ENCODE data around the gene CFAP97D1.
"Not testable (repeated sequence)": the region's sequence is repeated elsewhere in the genome, so short reads cannot be mapped to it uniquely, and the experiment has no call there.

CFAP97D1 gene

DNA sequence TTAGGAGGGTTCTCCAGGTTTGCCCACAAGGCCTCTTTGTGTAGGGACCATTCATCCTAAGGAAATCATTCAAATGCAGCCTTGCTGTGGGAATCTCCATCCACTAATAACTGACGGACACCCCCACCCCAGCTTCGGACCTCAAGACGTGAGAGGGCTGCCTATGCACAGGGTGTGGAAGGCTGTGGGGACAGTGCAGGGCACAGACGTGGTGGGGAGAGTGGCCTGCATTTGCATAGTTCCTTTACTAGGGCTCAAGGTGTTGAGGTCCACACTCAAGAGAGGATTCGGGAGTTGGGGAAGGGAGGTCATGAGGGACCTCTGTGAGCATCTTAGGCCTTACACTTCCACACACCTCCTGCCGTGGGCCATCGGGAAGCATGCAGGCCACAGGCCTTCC, 11.3 kb upstream of the CFAP97D1 start:
- DNase-seq, result no peak

DNA sequence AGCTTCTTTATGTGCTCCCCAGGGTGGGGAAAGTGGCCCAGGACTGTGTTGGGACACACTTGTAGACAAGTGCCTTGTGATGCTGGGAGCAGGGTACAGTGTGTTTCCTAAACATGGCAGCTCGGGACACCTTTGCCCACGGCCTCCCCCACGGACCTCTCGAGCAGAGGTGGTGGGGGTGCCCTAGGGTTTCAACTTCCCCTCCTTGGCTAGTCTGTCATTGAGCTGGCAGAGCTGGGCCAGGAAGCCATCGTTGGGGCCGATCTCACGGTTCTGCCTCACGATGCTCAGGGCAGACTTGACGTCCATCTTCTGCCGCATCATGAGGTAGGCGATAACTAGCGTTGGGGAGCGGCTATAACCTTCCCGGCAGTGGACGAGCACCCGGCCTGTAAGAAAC, 10.8 kb upstream of the CFAP97D1 start:
- no peak for DNase-seq

DNA sequence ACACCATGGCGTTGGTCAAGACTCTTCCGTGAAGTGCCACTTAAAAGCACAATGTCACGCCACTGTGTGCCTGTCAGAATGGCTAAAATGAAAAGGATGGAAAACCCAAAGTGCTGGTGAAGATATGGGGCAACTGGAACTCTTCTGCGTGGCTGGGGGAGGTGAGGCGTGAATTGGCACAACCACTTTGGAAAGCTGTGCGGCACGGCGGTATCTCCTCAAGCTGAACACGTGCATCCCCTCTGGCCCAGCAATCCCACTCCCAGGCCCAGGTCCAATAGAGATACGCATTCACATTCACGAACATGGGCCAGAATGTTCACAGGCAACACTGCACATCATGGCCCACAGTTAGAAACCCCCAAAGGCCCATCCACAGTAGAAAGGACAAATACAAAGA, 10.4 kb upstream of the CFAP97D1 start:
- no peak for DNase-seq

DNA sequence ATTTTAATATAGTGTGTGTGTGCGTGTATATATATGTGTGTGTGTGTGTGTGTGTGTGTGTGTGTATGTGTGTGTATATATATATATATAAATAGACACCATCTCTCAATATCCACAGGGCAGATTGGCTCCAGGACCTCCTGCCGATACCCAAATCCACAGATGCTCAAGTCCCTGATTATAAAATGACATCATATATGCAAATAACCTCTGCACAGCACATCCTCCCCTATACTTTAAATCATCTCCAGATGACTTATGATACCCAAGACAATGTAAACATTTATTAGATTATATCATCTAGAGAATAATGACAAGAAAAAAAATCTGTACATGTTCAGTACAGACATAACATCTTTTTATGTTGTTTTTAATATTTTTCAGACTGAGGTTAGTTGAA, 9.3 kb upstream of the CFAP97D1 start:
- no peak for DNase-seq

DNA sequence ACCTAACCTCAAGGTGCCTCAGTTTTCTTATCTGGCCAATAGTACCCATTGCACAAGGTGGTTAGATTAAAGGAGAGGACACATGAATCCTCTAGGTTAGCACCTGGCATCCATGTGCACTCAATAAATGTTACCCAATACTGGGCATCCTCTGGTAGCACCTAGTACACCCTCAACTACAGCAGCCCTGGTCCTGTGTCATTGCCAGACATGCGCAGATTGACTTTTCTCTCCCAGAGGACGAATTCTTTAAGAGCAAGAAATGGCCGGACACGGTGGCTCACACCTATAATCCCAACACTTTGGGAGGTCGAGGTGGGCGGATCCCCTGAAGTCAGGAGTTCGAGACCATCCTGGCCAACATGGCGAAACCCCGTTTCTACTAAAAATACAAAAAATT, 8.8 kb upstream of the CFAP97D1 start:
- no peak for DNase-seq

DNA sequence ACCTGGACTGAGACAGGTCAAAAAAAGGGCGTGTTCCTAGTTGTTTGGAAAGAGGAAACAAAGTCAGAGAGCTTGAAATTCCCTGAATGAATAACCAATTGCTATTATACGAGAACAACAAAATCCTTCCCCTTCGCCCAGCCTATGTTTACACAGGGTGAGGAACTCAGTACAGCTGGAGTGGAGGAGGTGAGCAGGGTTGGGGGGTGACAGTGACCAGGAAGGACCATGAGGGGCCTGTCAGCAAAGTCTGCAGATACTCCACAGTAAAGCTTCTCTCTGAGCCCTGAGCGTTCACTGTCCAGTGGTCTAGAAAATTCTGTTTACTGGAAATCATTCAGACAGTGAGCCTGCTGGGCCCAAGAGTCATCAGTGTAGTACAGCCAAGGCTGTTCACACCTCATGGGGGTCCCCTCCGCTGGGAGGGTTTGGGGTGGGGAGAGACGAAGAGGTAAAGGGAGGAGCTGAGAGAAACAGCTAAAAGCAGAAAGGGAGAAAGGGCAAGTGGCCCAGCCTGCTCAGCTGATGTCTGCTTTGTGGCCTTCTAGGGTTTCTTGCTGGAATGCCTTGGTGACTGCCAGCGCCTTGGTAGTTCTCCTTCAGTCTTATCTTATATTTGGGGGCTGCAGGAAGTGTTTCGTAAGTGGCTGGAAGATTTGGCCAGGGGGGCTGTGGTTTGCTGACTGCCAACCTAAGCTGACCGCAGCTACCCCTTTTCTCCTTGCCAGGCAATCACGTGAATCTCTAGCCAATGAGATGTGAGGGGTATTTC, 7.2 kb upstream of the CFAP97D1 start:
- no peak for DNase-seq

DNA sequence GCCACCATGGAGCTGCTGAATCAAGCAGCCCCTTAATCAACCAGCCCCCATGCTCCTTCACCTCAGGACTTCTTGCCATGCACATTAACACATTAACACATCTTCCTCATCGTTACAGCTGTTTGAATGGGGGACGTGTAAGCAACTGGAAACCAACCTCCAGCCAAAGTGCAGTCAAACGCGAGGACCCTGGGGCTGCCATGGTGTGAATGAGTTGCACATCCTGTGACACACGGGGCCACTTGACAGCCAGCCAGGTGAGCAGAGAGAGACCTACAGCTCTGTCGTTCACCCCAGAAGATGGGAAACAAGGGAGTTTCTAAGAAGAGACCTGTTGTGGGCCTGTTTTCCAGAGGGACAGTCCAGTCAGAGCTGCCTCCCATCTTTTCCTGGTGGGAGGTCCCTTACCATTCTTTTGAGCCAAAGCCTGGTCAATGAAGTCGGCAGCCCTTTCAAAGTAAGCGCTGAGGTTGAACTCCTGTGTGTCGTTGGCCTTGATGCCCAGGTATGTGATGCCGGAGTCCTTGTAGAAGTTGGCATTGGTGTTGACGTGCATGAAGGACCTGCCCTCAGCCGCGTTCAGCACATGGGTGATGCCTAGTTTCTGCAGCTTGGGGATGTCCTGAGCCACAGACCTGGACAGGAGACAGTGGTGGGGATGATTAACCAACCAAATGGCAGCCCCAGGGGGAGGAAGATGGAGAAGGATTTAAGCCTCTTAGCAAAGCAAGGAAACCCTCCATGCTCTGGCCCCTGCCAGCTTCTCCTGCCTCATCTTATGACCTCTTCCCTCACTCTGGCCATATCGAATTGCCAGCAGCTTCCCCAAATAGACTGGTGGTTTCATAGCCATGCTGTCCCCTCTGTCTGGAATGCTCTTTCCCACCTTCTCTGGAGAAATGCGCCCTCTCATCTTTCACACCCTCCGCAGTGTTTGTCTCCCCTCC, 5.7 kb upstream of the CFAP97D1 start:
- no peak for DNase-seq

DNA sequence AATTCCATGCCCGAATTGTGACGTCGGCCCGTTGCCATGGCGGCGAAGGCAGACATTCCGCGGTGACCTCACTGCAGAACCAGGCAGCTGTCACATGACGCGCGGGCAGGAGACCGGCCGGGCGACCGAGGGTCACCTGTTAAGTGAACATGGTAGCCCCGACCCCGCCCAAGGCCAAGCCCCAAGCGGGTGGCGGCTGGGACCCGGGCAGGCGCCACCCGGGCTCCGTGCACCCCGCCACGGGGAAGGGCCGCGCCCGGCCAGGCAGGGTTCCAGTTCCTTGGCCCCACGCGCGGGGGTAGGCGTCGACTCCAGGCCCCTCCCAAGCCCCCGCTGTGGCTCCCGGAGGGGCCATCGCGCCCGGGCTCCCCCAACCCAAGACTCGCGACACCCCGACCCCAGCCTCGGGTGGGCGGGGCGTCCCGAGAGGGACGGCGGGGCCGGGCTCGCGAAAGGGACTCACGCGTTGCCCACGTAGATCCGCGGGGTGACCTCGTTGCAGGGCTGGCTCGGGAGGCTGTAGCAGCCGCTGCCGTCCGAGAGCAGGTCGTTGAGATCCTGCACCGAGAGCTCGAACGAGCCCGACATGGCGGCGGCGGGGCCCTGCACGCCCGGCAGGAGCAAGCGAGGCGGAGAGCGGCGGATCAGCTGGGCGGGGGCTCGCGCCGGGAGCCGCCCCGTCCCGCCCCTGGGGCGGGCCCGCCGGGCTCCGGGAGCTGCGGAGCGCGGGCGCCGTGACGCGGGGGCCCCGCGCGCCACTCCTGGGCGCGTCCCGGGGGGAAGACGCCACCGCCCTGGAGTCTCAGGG, 1.7 kb upstream of the CFAP97D1 start, which contains the start of gene DUSP3:
TSS of gene DUSP3 (minus strand) at position 641 of the 808 bp plus-strand sequence. CDS start at position 588, 53 bp downstream.
- peak; percentile 79 for DNase-seq

DNA sequence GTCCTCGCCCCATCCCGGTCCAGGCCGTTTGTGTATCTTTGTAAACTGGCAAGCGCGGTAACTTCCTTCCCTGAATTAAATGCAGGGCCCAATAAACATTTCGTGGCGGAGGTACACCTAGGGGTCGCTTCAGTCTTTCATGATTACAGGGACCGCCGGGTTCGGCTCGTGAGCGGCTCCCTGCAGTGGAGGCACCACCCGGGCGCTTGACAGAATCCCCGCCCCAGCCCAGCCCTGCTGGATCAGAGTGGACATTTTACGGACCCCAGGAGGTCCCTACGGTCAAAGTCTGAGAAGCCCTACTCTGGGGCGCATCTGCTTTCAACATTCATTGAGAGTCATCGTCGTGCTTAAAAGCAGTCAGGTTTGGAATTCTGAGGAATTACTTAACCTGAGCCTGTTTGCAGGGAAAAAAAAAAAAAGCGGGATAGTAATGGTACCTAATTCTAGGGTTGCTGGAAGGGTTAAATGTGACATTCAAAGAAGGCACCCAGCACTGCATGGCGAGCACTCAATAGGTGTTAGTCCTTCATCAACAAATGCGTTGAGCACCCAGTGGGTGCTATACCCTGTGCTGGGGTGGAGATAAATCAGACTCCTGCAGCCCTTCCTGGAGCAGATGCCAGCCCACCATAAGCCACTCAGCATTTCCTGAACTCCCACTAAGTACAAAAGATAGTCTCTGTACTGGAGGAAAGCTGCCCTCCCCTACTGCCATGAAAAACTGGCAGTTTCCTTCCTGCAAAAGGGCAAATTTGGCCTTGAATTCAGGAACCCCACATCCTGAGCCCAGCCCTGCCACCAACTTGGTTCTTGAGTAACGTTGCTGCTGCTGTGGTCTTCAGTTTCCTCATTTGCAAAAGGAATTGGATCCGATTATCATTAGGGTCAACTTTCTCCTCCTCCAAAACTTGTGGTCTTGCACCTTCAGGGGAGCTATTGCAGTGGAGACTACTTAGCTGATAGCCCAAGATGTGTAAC, 800 bp upstream of the CFAP97D1 start:
- no peak for DNase-seq

DNA sequence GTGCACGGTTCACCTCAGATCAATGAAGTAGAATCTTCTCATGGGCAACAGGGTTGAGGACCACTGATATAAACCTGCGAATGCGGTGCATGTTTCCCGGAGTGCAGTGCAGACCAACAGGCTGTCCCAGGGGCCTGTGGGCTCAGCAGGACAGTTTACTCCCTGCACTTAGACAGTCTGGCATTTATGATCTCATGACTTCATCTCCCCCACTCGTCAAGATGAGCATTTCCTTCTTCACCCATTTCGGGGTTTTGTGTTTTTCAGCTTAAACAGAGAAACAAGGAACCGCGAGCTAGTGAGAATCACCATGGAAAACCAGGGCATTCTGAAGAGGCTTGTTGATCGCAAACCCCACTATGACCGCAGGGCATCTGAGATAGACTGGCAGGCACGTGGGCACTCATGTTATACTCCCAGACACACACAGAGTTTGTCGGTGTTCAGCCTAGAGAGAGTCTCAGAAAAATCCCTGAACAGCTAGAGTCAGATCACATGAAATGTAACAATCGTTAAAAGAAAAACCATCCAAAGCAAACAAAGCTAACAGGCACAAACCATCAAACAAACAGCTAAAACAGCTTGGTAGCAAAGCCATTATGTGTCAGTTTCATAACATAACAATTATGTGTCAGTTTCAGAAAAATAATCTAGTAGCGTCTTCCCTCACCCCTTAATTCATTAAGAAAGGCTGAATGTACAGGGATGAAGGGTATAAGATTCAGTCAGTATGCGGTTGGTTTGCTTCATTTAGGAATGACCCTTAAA, 2.9 kb downstream of the CFAP97D1 start:
- no peak for DNase-seq

DNA sequence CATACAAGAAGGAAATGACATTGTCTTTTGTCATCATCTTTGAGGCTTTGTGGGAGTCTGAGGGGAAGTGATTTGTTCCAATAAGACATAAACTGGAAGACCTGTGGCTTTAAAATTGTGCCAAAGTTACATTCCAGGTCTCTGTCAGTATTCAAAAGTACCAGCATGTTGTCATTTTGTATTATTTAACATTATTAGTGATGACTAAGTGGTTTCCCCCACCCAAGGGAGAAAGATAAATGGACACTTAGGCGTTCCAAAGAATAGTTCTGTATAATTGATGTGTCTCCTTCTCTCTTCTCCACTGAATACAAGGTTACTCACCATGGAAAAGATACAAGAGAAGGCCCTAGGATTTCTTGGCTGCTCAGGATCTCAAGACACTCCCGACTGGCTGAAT, 3.8 kb downstream of the CFAP97D1 start:
- DNase-seq, result no peak

DNA sequence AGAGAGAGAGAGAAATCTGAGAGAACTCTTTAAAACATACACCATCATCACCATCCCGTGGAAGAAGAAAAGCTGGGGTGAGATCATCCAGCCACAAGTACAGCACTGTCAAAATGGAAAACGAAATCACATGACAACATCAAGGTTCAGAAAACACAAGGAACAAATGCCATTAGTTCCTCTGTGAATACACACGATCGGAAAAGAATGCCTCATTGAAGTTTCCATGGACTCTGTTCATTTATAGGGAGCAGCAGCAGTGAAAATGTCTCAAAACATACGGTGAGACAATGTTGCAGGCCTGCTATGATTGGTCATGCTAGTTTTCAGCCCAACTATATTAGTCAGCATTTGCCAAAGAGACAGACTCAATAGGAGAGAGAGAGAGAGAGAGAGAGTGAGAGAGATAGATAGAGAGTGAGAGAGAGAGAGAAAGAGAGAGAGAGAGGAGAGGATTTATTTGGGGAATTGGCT, 4.4 kb downstream of the CFAP97D1 start:
- DNase-seq, result no peak

DNA sequence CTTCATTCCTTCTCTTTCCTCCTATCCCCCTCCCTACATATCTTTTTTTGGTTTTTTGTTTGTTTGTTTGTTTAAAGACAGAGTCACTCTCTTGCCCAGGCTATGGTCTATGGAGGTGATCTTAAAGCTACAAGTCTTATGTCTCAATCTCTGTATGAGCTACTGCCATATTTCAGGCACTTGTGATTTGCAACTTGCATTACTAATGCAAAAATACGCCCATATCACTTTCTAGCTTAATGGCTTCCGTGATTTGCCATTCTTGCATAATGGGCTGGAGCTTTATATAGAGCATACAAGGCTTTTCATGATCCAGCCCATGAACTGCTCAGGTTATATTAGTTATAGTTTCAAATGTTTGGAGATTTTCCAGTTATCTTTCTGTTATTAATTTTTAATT, 7.5 kb downstream of the CFAP97D1 start:
- DNase-seq, result no peak

DNA sequence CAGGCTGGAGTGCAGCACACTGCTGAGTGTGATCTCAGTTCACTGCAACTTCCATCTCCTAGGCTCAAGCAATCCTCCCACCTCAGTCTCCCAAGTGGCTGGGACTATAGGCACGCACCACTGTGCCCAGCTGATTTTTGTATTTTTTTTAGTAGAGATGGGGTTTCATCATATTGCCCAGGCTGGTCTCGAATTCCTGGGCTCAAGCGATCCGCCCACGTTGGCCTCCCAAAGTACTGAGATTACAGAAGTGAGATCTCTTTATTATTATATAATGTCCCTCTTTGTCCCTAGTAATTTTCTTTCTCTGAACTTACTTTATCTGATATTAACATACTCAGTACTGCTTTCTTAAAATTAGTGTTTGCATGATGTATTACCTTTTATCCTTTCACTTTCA, 8.3 kb downstream of the CFAP97D1 start:
- DNase-seq, result no peak

DNA sequence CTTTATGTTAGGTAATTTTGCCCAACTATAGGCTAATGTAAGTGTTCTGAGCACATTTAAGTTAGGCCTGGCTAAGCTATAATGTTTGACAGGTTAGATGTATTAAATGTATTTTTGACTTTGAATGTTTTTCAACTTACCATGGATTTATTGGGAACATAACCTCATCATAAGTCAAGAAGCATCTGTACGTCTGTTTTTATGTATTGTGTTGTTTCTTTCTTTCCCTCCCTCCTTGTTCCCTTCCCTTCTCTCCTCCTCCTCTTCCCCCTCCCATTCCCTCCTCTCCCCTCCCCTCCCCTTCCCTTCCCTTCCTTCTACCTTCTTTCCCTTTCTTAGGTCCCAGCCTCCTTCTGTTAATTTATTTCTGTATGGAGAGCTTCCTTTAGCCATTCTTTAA, 9.2 kb downstream of the CFAP97D1 start:
- DNase-seq, result no peak

DNA sequence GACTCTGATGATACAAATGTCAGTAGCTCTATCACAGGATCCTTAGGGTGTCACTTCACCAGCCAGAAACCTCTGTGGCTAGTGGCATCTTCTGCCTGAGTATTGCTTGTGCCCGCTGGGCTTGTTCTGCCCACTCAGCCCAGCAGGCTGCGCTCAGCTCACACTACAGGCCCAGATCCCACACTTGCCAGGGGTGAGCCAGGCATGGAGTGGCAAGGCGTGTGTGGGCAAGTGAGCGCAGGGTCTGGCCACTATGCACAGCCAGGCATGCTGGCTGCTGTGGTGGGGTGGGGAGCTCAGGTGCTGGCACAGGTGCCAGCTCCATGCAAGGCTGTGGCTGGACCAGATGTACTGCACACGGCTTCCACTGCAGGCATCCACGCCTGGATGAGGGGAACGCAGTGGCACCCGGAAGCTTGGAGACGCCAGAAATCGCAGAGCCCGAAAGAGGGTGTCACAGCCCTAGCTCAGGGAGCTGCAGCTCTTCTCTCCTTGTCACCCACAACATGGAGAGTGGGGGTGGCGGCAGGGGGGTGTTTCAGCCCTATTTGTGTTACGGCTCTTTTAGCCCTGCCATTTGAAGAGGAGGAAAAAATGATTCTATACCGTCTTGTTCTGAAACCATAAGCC, 10.2 kb downstream of the CFAP97D1 start:
- DNase-seq, result no peak

DNA sequence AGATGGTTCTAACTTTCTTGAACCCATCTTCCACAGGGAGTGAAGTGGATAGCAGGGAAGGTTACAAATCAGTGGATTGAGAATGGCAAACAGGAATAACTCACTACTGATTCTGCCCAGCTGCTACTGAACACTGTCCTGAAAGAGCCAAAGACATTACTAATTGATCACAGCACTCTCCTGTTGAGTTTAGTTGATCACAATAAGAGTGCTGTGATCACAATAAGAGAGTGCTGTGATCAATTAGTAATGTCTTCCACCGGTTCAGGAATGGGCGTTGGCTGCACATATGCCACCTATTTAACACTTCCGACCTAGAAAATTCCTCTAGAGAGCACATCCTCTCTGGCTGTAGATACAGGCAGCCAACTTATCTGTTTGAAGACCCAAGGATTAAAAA, 11.4 kb downstream of the CFAP97D1 start:
- DNase-seq, result peak; percentile 25

DNA sequence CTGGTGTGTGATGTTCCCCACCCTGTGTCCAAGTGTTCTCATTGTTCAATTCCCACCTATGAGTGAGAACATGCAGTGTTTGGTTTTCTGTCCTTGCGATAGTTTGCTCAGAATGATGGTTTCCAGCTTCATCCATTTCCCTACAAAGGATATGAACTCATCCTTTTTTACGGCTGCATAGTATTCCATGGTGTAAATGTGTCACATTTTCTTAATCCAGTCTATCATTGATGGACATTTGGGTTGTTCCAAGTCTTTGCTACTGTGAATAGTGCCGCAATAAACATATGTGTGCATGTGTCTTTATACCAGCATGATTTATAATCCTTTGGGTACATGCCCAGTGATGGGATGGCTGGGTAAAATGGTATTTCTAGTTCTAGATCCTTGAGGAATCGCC, 12.4 kb downstream of the CFAP97D1 start:
- not testable (repeated sequence) for DNase-seq

DNA sequence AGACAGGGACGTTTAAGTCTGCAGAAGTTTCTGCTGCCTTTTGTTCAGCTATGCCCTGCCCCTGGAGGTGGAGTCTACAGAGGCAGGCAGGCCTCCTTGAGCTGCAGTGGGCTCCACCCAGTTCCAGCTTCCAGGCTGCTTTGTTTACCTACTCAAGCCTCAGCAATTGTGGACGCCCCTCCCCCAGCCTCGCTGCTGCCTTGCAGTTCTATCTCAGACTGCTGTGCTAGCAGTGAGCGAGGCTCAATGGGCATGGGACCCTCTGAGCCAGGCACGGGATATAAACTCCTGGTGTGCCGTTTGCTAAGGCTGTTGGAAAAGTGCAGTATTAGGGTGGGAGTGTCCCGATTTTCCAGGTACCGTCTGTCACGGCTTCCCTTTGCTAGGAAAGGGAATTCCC, 17.8 kb downstream of the CFAP97D1 start:
- DNase-seq, result not testable (repeated sequence)

DNA sequence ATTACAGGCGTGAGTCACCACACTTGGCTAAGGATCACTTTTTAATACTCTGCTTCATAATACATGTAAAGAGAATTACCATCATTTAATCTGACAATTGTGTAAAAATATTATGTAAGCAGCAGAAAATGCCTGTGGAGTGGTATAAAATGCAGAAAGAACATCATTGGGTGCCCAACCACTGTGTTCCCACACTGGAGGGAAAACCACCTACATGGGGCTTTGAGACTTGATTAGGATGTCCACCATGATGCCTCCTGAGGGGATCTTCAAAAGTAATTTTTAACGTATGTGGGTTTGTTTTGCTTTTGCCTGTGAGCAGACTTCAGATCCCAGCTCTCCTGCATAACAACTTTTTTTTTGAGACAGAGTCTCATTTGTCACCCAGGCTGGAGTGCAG, 18.8 kb downstream of the CFAP97D1 start:
- no peak for DNase-seq
